ENCODE data around the gene GPC6.

DNA sequence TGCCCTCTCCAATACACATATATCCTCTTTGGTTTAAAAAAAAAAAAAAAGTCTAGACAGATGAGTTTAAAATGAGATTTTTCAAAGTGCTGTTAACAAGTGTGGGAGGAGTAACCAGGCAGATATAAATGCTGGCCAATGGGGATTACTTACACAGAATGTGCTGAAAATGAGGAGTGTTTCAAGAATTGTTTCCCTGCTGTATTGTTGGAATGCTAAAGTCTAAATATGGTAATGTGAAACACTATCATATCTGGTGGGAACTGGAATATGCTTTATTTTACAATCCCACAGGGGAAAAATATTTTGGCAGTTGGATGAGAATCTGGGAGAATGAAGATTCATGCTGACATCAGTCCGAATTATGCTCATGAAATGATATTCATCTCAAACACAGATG, 1002.2 kb downstream of the GPC6 start:
- TF ChIP-seq, protein P1, sequence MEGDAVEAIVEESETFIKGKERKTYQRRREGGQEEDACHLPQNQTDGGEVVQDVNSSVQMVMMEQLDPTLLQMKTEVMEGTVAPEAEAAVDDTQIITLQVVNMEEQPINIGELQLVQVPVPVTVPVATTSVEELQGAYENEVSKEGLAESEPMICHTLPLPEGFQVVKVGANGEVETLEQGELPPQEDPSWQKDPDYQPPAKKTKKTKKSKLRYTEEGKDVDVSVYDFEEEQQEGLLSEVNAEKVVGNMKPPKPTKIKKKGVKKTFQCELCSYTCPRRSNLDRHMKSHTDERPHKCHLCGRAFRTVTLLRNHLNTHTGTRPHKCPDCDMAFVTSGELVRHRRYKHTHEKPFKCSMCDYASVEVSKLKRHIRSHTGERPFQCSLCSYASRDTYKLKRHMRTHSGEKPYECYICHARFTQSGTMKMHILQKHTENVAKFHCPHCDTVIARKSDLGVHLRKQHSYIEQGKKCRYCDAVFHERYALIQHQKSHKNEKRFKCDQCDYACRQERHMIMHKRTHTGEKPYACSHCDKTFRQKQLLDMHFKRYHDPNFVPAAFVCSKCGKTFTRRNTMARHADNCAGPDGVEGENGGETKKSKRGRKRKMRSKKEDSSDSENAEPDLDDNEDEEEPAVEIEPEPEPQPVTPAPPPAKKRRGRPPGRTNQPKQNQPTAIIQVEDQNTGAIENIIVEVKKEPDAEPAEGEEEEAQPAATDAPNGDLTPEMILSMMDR (IDR thresholded peaks at IDR 0.05) = no peak
- TF ChIP-seq POLR2AphosphoS5 (IDR thresholded peaks at IDR 0.05; ENCODE audit: insufficient read depth in 1 of 2, low read depth in 1 of 2) = no peak

Measured in vagina (tissue), 2 donors.